Measurements from ENCODE around the gene JAG2.

GRCh38 chr14:105204206-105204930 is 35.8 kb upstream of the JAG2 start:
- TF ChIP-seq CTCF (IDR thresholded peaks at IDR 0.05) (no peak), POLR2A (IDR thresholded peaks at IDR 0.05) (no peak)
